Iris pigment epithelial cell (primary cell): ENCODE data around the gene WDR43.

ENCODE experiments used
- DNase-seq: peaks from one replicate; pipeline ENCODE4 v3.0.0-alpha.2; 2011; ENCODE audit warnings: low read depth

The WDR43 gene

GRCh38 chr2:28994074-28994473 lies 99.6 kb downstream of the WDR43 start:
- no peak for DNase-seq

DNA sequence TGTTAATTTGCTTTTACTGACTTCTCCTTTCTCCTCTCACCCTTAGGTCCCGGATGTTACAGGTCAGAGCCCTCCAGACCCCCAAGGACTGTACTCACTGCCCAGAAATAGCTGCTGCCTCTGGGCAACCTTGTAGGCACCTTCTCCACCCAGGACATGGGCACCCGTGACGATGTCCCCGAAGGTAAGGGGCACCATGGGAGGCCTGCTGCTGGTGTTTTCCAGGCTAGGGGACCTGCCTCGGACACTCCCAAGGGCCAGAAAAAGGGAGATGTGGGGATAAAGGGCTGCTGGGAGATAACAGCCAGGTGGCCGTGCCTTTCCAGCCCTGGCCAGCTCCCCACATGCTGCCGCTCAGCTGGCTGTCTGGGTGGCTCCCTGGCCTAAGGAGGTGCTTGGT lies 100.2 kb downstream of the WDR43 start:
- DNase-seq = no peak

GRCh38 chr2:28995765-28996750 lies 101.6 kb downstream of the WDR43 start:
- no peak for DNase-seq

- no peak for DNase-seq
Measured at GRCh38 chr2:28997237-28997846, 102.9 kb downstream of the WDR43 start.
